Prostate gland (tissue), 2 donors: ENCODE results near the gene C11orf91.

ENCODE experiments used
- POLR2A ChIP-seq: fragments of 450-650 bp; IDR thresholded peaks from one replicate; pipeline ENCODE4 v1.6.1; 2016; ENCODE audit warnings: antibody characterized with exemption, mild to moderate bottlenecking
- POLR2AphosphoS5 ChIP-seq: sonication (generic); formaldehyde crosslinking; IDR thresholded peaks from one replicate; pipeline ENCODE4 v1.6.1; 2017; ENCODE audit warnings: antibody characterized with exemption
- TF ChIP-seq, protein P1 (sequence below), 4 experiments: fragments of 200-600 bp in 2 of 4; fragments of 450-650 bp in 2 of 4; sonication (generic) in 2 of 4; IDR thresholded peaks; 1 replicate in 3 of 4; 2 replicates in 1 of 4; pipeline ENCODE4 v1.5.1; 2016 to 2019; ENCODE audit warnings: antibody characterized with exemption in 4 of 4, mild to moderate bottlenecking in 2 of 4, moderate library complexity in 2 of 4

DNA sequence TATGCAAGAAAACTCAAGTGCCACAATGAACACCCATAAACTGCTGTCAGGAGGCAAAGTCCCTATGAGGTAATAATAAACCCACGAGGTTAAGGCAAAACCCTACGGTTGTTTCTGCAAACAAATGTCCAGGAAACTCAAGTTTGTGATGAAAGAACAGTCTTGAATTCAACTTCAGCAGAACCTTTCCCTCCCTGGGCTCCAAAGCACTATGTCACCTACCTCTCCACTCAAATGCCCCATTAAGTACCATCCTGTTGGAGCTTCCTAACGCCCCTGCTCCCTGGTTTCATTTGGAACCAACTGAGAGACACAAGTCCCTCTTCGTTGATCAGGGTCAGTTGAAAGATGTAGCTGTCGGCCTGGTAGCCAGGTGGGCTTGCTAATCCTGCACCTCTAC, 2.6 kb upstream of the C11orf91 start:
- TF ChIP-seq, protein P1, sequence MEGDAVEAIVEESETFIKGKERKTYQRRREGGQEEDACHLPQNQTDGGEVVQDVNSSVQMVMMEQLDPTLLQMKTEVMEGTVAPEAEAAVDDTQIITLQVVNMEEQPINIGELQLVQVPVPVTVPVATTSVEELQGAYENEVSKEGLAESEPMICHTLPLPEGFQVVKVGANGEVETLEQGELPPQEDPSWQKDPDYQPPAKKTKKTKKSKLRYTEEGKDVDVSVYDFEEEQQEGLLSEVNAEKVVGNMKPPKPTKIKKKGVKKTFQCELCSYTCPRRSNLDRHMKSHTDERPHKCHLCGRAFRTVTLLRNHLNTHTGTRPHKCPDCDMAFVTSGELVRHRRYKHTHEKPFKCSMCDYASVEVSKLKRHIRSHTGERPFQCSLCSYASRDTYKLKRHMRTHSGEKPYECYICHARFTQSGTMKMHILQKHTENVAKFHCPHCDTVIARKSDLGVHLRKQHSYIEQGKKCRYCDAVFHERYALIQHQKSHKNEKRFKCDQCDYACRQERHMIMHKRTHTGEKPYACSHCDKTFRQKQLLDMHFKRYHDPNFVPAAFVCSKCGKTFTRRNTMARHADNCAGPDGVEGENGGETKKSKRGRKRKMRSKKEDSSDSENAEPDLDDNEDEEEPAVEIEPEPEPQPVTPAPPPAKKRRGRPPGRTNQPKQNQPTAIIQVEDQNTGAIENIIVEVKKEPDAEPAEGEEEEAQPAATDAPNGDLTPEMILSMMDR (IDR thresholded peaks at IDR 0.05) = no peak
- no peak for TF ChIP-seq POLR2A
- no peak for TF ChIP-seq POLR2AphosphoS5
